ENCODE measurements around the gene PCDHGA8.

Gene PCDHGA8

GRCh38 chr5:141439411-141440141 is 47.1 kb downstream of the PCDHGA8 start:
- Histone ChIP-seq H3K4me3 (no peak overlapping the region), H3K27ac (no peak overlapping the region)
- no peak for DNase-seq (ENCODE audit: low spot score)
- no peak for TF ChIP-seq CTCF (IDR thresholded peaks at IDR 0.05)

GRCh38 chr5:141440341-141440740 is 47.9 kb downstream of the PCDHGA8 start:
- TF ChIP-seq CTCF (IDR thresholded peaks at IDR 0.05) = no peak
- no peak overlapping the region for H3K4me3 ChIP-seq

GRCh38 chr5:141441571-141442170 is 49.2 kb downstream of the PCDHGA8 start:
- DNase-seq (ENCODE audit: low spot score) = no peak
- no peak overlapping the region for H3K27ac ChIP-seq
- TF ChIP-seq CTCF (IDR thresholded peaks at IDR 0.05) = no peak
- H3K4me3 ChIP-seq = no peak overlapping the region

More at GRCh38 chr5:141440341-141440740, 47.9 kb downstream of the PCDHGA8 start:
- no peak for DNase-seq (ENCODE audit: low spot score)
- no peak overlapping the region for H3K27ac ChIP-seq
